ENCODE results near the gene MTHFS.

- TF ChIP-seq CTCF (IDR thresholded peaks at IDR 0.05 in 8 of 11, conservative IDR thresholded peaks at IDR 0.05 in 3 of 11) (no peak), POLR2AphosphoS5 (IDR thresholded peaks at IDR 0.05) (peak; percentile 13 to 73 (median 45))
These were observed 22.4 kb upstream of the MTHFS start for GRCh38 chr15:79919090-79919748.

Measured in spleen (tissue), 7 donors.